Measurements from ENCODE around the gene PANK4. TPM values are rescaled to one million over a fixed set of nuclear protein-coding genes. Genes with fewer than 3 reads are reported as not detected.

The PANK4 gene
- total and polyA plus RNA-seq, 10 of the 15 experiments (the other 5 are each of a cell fraction or from before 2014, with no cell fraction given): 0.35 to 38.0 (median 18.6) TPM

DNA sequence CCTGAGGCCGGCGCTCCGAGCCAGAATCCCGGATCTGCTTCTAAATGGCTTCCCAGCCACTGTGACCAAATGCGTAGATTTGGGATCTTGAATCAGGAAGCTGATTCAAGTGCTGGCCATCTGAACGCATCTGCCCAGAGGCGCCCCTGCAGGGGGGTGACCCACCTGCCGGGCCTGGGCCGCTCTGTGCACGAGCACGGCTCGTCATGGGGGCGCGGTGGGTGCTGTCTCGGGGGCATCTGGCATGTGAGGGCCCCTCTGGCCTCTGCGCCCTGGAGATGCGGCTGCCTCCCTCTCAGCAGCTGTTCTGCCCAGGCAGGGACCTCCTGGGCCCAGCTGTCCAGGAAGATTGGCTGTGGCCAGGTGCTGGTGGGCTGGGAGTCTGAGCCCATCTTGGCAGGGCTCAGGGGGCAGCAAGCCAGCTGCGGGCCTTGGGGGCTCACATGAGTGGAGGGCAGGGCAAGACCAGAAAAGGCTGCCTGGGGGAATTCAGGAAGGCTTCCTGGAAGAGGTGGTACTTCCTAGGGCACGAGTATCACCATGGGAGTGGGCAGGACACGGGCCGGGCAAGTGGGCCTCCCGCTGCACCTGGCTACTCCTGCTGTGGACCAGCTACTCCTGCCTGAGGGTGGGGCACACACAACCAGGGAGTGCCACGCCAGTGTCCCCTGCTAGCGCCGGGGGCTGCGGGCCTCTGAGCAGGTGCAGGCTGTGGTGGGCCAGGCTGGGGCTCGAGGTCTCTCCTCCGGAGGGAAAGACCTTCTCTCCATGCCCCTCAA lies 25.2 kb downstream of the PANK4 start:
- no peaks in the 10 kb centered on the region for H3K27me3 ChIP-seq (replicated peaks in 1 of 2; ENCODE audit: control insufficient read depth in 2 of 2, insufficient read depth in 2 of 2, low read length in 1 of 2)
- ChIA-PET POLR2A (no interaction called here), SMC1A (ENCODE audit: uncharacterized antibody, unreplicated experiment) (interaction anchor here (1.0 kb wide), 1 partner anchor 23 kb away, joined by 3 read pairs; no protein-coding TSS in a partner anchor), RAD21 (ENCODE audit: unreplicated experiment) (interaction anchor here (1.7 kb wide), 1 partner anchor 86 kb away, joined by 4 read pairs; no protein-coding TSS in a partner anchor), CTCF (no interaction called here)
- no peak overlapping the region for H3K4me3 ChIP-seq
- WGBS (ENCODE audit: insufficient coverage, insufficient replicate concordance, low lambda C conversion rate, missing lambda C conversion rate): 60% methylated on average over 28 of the region's 28 CpGs
- H3K9ac ChIP-seq (ENCODE audit: control insufficient read depth, insufficient read depth, low read length): no peak overlapping the region
- no peaks in the 10 kb centered on the region; the same call in 1 of the 2 replicates for H4K20me1 ChIP-seq (ENCODE audit: control insufficient read depth, insufficient read depth)
- TF ChIP-seq NRF1 (conservative IDR thresholded peaks at IDR 0.05; ENCODE audit: low read depth, low read length) (no peak), CREB1 (IDR thresholded peaks at IDR 0.05; ENCODE audit: low read depth) (no peak)
- H3K9me3 ChIP-seq (replicated peaks; ENCODE audit: control insufficient read depth, insufficient read depth, low read length): no peaks in the 10 kb centered on the region
- in situ Hi-C loops (cut with MboI): no loop called here
- FAIRE-seq (no peak), DNase-seq (ENCODE audit: low read depth, low spot score) (no peak), ATAC-seq (no peak)
- no TSS peak for BruUV-seq (replicated peaks)
- H3K79me2 ChIP-seq (ENCODE audit: control insufficient read depth, insufficient read depth, low read length): no peaks in the 10 kb centered on the region
- no peak overlapping the region for H3K4me2 ChIP-seq (ENCODE audit: control insufficient read depth, insufficient read depth)
- intact Hi-C loops (cut with micrococcal nuclease; ENCODE audit: unreplicated experiment): no loop called here
- no peak overlapping the region for H3K27ac ChIP-seq (ENCODE audit: control insufficient read depth, insufficient read depth)
- H3K4me1 ChIP-seq (ENCODE audit: control insufficient read depth, insufficient read depth, low read length): peaks cover 5% of the 10 kb centered on the region
- no peak overlapping the region for H2AFZ ChIP-seq (ENCODE audit: control insufficient read depth, low read depth, low read length)
- no peaks in the 10 kb centered on the region for H3K36me3 ChIP-seq (ENCODE audit: control insufficient read depth in 2 of 2, insufficient read depth in 2 of 2, low read length in 1 of 2)

DNA sequence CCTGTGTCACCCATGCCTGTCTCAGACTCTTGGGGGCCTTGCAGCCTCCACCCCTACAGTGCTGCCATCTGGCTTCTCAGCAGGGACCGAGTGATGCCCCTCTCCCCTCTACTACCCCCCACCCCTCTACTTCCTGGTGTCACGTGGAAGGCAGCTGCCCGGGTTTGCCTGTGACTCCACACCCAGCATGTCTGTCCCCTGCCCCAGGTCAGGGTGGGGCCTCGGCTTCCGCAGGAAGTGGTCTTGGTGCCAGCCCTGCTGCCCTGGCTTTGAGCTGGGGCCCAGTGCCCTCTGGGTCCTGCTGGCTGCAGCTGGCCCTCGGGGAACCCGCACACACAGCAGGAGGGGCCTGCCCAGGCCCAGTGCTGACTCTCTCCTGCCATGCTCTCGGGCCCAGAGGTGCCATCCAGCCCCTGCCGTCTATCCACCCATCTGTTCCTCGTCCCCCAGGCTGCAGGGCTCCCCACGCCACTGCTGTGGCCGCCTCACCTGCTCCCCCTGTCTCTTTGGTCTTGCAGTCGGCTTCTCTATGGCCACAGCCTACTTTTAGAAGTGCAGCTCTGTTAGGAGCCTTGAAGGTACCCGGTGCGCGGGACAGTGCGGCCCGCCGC lies 26.3 kb downstream of the PANK4 start:
- Histone ChIP-seq H2AFZ (ENCODE audit: control insufficient read depth, low read depth, low read length) (no peak overlapping the region), H4K20me1 (ENCODE audit: control insufficient read depth, insufficient read depth) (no peaks in the 10 kb centered on the region), H3K9me3 (replicated peaks; ENCODE audit: control insufficient read depth, insufficient read depth, low read length) (no peaks in the 10 kb centered on the region), H3K79me2 (ENCODE audit: control insufficient read depth, insufficient read depth, low read length) (no peaks in the 10 kb centered on the region), H3K4me3 (no peak overlapping the region), H3K9ac (ENCODE audit: control insufficient read depth, insufficient read depth, low read length) (no peak overlapping the region), H3K27ac (ENCODE audit: control insufficient read depth, insufficient read depth) (no peak overlapping the region), H3K4me1 (ENCODE audit: control insufficient read depth, insufficient read depth, low read length) (peaks cover 10% of the 10 kb centered on the region), H3K27me3 (replicated peaks in 1 of 2; ENCODE audit: control insufficient read depth in 2 of 2, insufficient read depth in 2 of 2, low read length in 1 of 2) (no peaks in the 10 kb centered on the region), H3K36me3 (ENCODE audit: control insufficient read depth in 2 of 2, insufficient read depth in 2 of 2, low read length in 1 of 2) (no peaks in the 10 kb centered on the region), H3K4me2 (ENCODE audit: control insufficient read depth, insufficient read depth) (no peak overlapping the region)
- in situ Hi-C loops (cut with MboI) (no loop called here), intact Hi-C loops (cut with micrococcal nuclease; ENCODE audit: unreplicated experiment) (no loop called here)
- FAIRE-seq (no peak), ATAC-seq (peak; percentile 31), DNase-seq (ENCODE audit: low read depth, low spot score) (no peak)
- no TSS peak for BruUV-seq (replicated peaks)
- POLR2A ChIA-PET: interaction anchor here (0.6 kb wide), 1 partner anchor 11 kb away, joined by 8 read pairs; no protein-coding TSS in a partner anchor
- SMC1A ChIA-PET (ENCODE audit: uncharacterized antibody, unreplicated experiment): interaction anchor here (0.6 kb wide), 1 partner anchor 26 kb away, joined by 3 read pairs; the partner anchor contains the start of gene PANK4
- CTCF ChIA-PET: interaction anchor here (0.9 kb wide), 1 partner anchor 19 kb away, joined by 3 read pairs; no protein-coding TSS in a partner anchor
- RAD21 ChIA-PET (ENCODE audit: unreplicated experiment): interaction anchor here (0.6 to 1.7 kb wide), 2 partner anchors 26 to 85 kb away, joined by 3 to 4 read pairs; partner anchors contain the start of gene PANK4
- TF ChIP-seq USF2 (IDR thresholded peaks at IDR 0.05; ENCODE audit: borderline replicate concordance, low read depth, low read length) (no peak), BCL11A (IDR thresholded peaks at IDR 0.05; ENCODE audit: low read depth, low read length) (no peak), DPF2 (IDR thresholded peaks at IDR 0.05) (no peak), BCL3 (IDR thresholded peaks at IDR 0.05; ENCODE audit: borderline replicate concordance, insufficient read depth, low read depth, low read length, poor library complexity, severe bottlenecking) (no peak), CHD2 (IDR thresholded peaks at IDR 0.05; ENCODE audit: borderline replicate concordance, low read depth, low read length) (no peak), EED (IDR thresholded peaks at IDR 0.05; ENCODE audit: low read depth) (no peak), GATAD2B (conservative IDR thresholded peaks at IDR 0.05; ENCODE audit: low read depth) (no peak)
- 28% methylated on average over 19 of the region's 19 CpGs for WGBS (ENCODE audit: insufficient coverage, insufficient replicate concordance, low lambda C conversion rate, missing lambda C conversion rate)

Measured in GM12878 (cell line).